PC-3 (cell line): ENCODE results near the gene ILK. TPM values are rescaled to one million over a fixed set of nuclear protein-coding genes. Genes with fewer than 3 reads are reported as not detected.

Experiments
- ATAC-seq: fragments of 200-7000 bp; cut with Tn5 transposase; 2 replicates; pipeline ENCODE4 v1.9.1; 2020; ENCODE audit warnings: mild to moderate bottlenecking, moderate library complexity
- BruUV-seq: library from RNA; stranded (reverse); fragments of 400-500 nt; replicated peaks from 2 replicates; lab custom pipeline; 2021; lab: Mats Ljungman, UMichigan
- CTCF ChIA-PET: fragments of 300-600 bp; sonication (Branson Sonifier 250); formaldehyde crosslinking; loops from one replicate; lab custom pipeline; 2022; ENCODE audit warnings: antibody characterized with exemption; lab: Charles Lee
- POLR2A ChIA-PET: fragments of 300-600 bp; sonication (Branson Sonifier 250); formaldehyde crosslinking; loops from one replicate; lab custom pipeline; 2022; ENCODE audit warnings: antibody characterized with exemption; ENCODE audit not compliant: unreplicated experiment; lab: Charles Lee
- DNase-seq: peaks from one replicate; pipeline ENCODE4 v3.0.0-alpha.2; 2015
- H2AFZ ChIP-seq: fragments of 300-600 bp; sonication (generic); 2 replicates; pipeline ENCODE4 v1.6.0; 2016; ENCODE audit warnings: antibody characterized with exemption, low read length
- H3F3A ChIP-seq: fragments of 300-600 bp; sonication (generic); one replicate; pipeline ENCODE4 v1.6.0; 2017; ENCODE audit warnings: antibody characterized with exemption, low read length, control low read depth, mild to moderate bottlenecking; ENCODE audit not compliant: unreplicated experiment
- H3K27ac ChIP-seq: fragments of 300-600 bp; sonication (generic); 2 replicates; pipeline ENCODE4 v1.5.1; 2016; ENCODE audit warnings: mild to moderate bottlenecking, low read length
- H3K27me3 ChIP-seq: fragments of 300-600 bp; sonication (generic); 2 replicates; pipeline ENCODE4 v1.6.1; 2016; ENCODE audit warnings: low read length, mixed read lengths
- H3K36me3 ChIP-seq: fragments of 300-600 bp; sonication (generic); 2 replicates; pipeline ENCODE4 v1.6.1; 2016; ENCODE audit warnings: low read depth, mixed run types, low read length, mixed read lengths
- H3K4me1 ChIP-seq: fragments of 300-600 bp; sonication (generic); 2 replicates; pipeline ENCODE4 v1.5.1; 2016; ENCODE audit warnings: low read length; ENCODE audit not compliant: insufficient read depth
- H3K4me2 ChIP-seq: fragments of 300-600 bp; sonication (generic); 2 replicates; pipeline ENCODE4 v1.6.0; 2016; ENCODE audit warnings: low read length
- H3K4me3 ChIP-seq: fragments of 300-600 bp; sonication (generic); 2 replicates; pipeline ENCODE4 v1.5.1; 2016; ENCODE audit warnings: mild to moderate bottlenecking, low read length, mixed read lengths
- H3K79me2 ChIP-seq: fragments of 300-600 bp; sonication (generic); 2 replicates; pipeline ENCODE4 v1.6.1; 2017; ENCODE audit warnings: low read length, mixed read lengths
- H3K9ac ChIP-seq: fragments of 300-600 bp; sonication (generic); 2 replicates; pipeline ENCODE4 v1.6.0; 2016; ENCODE audit warnings: mild to moderate bottlenecking, low read length
- H3K9me2 ChIP-seq: fragments of 300-600 bp; sonication (generic); replicated peaks from 2 replicates; pipeline ENCODE4 v1.6.1; 2016; ENCODE audit warnings: mixed run types, low read length, mixed read lengths
- H3K9me3 ChIP-seq: fragments of 300-600 bp; sonication (generic); 2 replicates; pipeline ENCODE4 v1.6.1; 2016; ENCODE audit warnings: low read length, mixed read lengths
- H4K20me1 ChIP-seq: fragments of 300-600 bp; sonication (generic); 2 replicates; pipeline ENCODE4 v1.6.1; 2016; ENCODE audit warnings: low read length, mixed read lengths
- EZH2 ChIP-seq: fragments of 300-600 bp; sonication (generic); IDR thresholded peaks from one replicate; pipeline ENCODE4 v1.6.1; 2017; ENCODE audit warnings: antibody characterized with exemption, mild to moderate bottlenecking, low read length; ENCODE audit not compliant: unreplicated experiment
- EZH2phosphoT487 ChIP-seq: fragments of 300-600 bp; sonication (generic); IDR thresholded peaks from 2 replicates; pipeline ENCODE4 v1.6.1; 2018; ENCODE audit warnings: mild to moderate bottlenecking, antibody characterized with exemption, low read length, borderline replicate concordance
- intact Hi-C: fragments of 100-400 bp; cut with micrococcal nuclease; formaldehyde crosslinking; loops from 2 replicates; pipeline ENCODE4 v1.9.0; 2023
- total RNA-seq: library from RNA; depleted of rRNA; stranded (reverse); fragments of >200 nt; gene quantifications from 2 replicates; pipeline ENCODE4 v1.2.3, GENCODE V29; 2014
- TF ChIP-seq, protein P1 (sequence below): fragments of 300-600 bp; sonication (generic); conservative IDR thresholded peaks from 2 replicates; pipeline ENCODE4 v1.5.1; 2017; ENCODE audit warnings: antibody characterized with exemption, low read depth, mild to moderate bottlenecking, low read length

The ILK gene
- total RNA-seq, 1 experiment from 2014 or later, result 73.9 TPM

DNA sequence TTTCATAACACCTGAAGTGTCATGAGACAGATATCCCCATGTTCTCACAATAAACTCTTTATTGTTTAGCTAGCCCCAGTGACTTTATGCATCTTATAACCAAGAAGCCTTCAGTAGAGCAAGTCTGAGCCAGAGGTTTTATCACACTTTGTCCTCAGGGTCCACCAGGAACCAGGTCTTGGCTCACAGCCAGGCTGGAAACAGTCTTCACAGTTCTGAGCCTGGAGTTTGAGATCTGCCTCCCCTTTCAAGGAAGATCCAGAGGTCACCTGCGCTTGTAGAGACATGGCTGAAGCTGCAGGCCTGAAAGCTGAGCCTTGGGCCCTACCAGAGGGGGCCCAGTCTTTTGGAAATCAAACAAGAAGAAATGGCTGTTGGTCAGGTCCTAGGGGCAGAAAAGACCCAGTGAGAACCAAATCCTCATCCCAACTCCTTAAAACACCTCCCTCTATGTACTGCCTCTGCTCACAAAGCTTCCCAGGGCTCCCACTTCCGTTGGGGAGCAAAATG is 3.6 kb upstream of the ILK start:
- no peak overlapping the region for H3K9ac ChIP-seq
- ChIA-PET POLR2A (no interaction called here), CTCF (no interaction called here)
- no peak overlapping the region for H3K27ac ChIP-seq
- peaks cover 35% of the 10 kb centered on the region; the same call in 1 of the 2 replicates for H3K36me3 ChIP-seq
- peaks cover 13% of the 10 kb centered on the region for H3K4me1 ChIP-seq
- no peak overlapping the region for H2AFZ ChIP-seq
- no TSS peak for BruUV-seq
- TF ChIP-seq, protein P1, sequence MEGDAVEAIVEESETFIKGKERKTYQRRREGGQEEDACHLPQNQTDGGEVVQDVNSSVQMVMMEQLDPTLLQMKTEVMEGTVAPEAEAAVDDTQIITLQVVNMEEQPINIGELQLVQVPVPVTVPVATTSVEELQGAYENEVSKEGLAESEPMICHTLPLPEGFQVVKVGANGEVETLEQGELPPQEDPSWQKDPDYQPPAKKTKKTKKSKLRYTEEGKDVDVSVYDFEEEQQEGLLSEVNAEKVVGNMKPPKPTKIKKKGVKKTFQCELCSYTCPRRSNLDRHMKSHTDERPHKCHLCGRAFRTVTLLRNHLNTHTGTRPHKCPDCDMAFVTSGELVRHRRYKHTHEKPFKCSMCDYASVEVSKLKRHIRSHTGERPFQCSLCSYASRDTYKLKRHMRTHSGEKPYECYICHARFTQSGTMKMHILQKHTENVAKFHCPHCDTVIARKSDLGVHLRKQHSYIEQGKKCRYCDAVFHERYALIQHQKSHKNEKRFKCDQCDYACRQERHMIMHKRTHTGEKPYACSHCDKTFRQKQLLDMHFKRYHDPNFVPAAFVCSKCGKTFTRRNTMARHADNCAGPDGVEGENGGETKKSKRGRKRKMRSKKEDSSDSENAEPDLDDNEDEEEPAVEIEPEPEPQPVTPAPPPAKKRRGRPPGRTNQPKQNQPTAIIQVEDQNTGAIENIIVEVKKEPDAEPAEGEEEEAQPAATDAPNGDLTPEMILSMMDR, result no peak
- no peaks in the 10 kb centered on the region for H3K9me3 ChIP-seq
- no peak for ATAC-seq
- no peaks in the 10 kb centered on the region for H3K9me2 ChIP-seq
- H3K79me2 ChIP-seq, result peaks cover 55% of the 10 kb centered on the region
- H3K4me2 ChIP-seq, result no peak overlapping the region
- intact Hi-C loops, result loop anchor here (5.0 to 10.0 kb wide), 3 partner anchors 68 to 225 kb away; partner anchors contain the start of genes ARFIP2 and TIMM10B
- H3K4me3 ChIP-seq, result no peak overlapping the region
- no peaks in the 10 kb centered on the region for H3F3A ChIP-seq
- DNase-seq, result no peak
- no peaks in the 10 kb centered on the region for H3K27me3 ChIP-seq
- H4K20me1 ChIP-seq, result no peaks in the 10 kb centered on the region

DNA sequence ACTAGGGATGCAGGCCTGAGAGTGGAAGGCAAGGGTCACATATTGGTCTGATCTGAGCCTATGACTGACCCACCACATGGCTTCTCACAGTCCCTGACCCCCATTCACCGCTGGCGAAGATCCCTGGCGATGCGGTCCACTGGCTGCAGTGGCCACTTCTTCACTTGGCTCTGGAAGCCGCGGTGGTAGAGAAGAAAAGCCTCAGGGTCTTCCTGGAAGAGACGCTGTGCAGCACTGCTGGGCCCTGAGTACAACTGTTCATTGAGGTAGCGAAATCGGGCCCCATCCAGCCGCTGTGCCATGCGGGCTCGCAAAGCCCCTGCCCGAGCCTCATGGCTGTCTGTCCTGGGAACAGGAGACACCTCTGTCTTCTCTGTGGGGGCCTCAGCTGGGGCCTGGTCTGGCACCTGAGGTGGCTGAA is 2.5 kb upstream of the ILK start:
- H3K79me2 ChIP-seq, result peaks cover 66% of the 10 kb centered on the region
- BruUV-seq, result no TSS peak
- peaks cover 22% of the 10 kb centered on the region for H3K4me1 ChIP-seq
- intact Hi-C loops, result loop anchor here (5.0 to 10.0 kb wide), 3 partner anchors 69 to 226 kb away; partner anchors contain the start of genes ARFIP2 and TIMM10B
- peaks cover 35% of the 10 kb centered on the region; the same call in 1 of the 2 replicates for H3K36me3 ChIP-seq
- ATAC-seq (no peak), DNase-seq (no peak)
- no peak overlapping the region for H3K27ac ChIP-seq
- no peak overlapping the region for H3K4me2 ChIP-seq
- TF ChIP-seq, protein P1, result no peak
- TF ChIP-seq EZH2phosphoT487, result no peak
- no peak for TF ChIP-seq EZH2
- no peaks in the 10 kb centered on the region for H3K9me2 ChIP-seq
- no peak overlapping the region for H2AFZ ChIP-seq
- no peaks in the 10 kb centered on the region for H3K27me3 ChIP-seq
- H3K9ac ChIP-seq, result no peak overlapping the region
- no peaks in the 10 kb centered on the region for H4K20me1 ChIP-seq
- POLR2A ChIA-PET, result no interaction called here
- no peaks in the 10 kb centered on the region for H3K9me3 ChIP-seq
- no peak overlapping the region for H3K4me3 ChIP-seq
- CTCF ChIA-PET, result no interaction called here
- H3F3A ChIP-seq, result no peaks in the 10 kb centered on the region
